Measurements from ENCODE around the gene ABCA12. TPM values are rescaled to one million over a fixed set of nuclear protein-coding genes. Genes with fewer than 3 reads are reported as not detected.

The ABCA12 gene
- total and polyA plus RNA-seq, 2 of the 8 experiments (the other 6 are each of a cell fraction or from before 2014, with no cell fraction given), result not detected

DNA sequence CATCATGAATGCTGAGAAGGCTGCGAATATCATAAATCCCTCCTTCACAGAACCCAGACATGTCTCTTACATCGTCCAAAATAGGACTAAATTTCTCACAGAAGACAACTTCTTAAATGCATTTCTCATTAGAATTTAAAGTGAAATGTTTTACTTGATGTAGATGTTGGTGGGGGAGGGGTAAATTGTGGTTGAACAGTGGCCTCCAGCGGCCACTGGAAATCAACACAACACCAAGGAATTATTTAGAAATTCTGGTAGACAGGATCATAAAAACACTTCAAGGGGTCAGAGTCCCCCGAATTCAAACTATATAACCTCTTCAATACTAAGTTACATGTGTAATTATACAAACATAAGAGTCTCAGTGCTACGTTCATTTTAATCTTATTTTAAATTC lies 135.9 kb downstream of the ABCA12 start:
- H3K23me2 ChIP-seq (ENCODE audit: low read depth, low read length), result no peaks in the 10 kb centered on the region
- no peak overlapping the region for H3K18ac ChIP-seq (ENCODE audit: extremely low read depth, low read length)
- no peak overlapping the region for H4K8ac ChIP-seq (ENCODE audit: extremely low read depth, insufficient read depth, low read length)
- 50% methylated on average over 5 of the region's 5 CpGs; no CpG with 5 or more reads in 1 of the 2 experiments for WGBS, 2 experiments (ENCODE audit: extremely low coverage in 1 of 2, insufficient coverage in 1 of 2, insufficient read length in 1 of 2, insufficient replicate concordance in 2 of 2, low coverage in 1 of 2, low lambda C conversion rate in 2 of 2, missing lambda C conversion rate in 1 of 2)
- no peaks in the 10 kb centered on the region for H3K27me3 ChIP-seq (replicated peaks in 1 of 4; ENCODE audit: control insufficient read depth in 3 of 4, extremely low read depth in 1 of 4, insufficient read depth in 3 of 4, low read length in 3 of 4)
- no peak overlapping the region for H2BK15ac ChIP-seq (ENCODE audit: low read length)
- FAIRE-seq (peak; percentile 24), DNase-seq (ENCODE audit: low read depth in 1 of 2, low spot score in 2 of 2) (no peak)
- H4K91ac ChIP-seq (replicated peaks; ENCODE audit: insufficient read length, low read length), result no peak overlapping the region
- H3K36me3 ChIP-seq (ENCODE audit: control insufficient read depth in 2 of 4, insufficient read depth in 4 of 4, low read length in 3 of 4), result no peaks in the 10 kb centered on the region
- no peak overlapping the region for H3K14ac ChIP-seq (ENCODE audit: insufficient read length)
- H3K79me2 ChIP-seq (ENCODE audit: control insufficient read depth in 1 of 2, insufficient read depth in 2 of 2, low read length in 2 of 2), result no peaks in the 10 kb centered on the region
- no peak overlapping the region for H2BK12ac ChIP-seq (ENCODE audit: low read depth, low read length)
- H4K5ac ChIP-seq (ENCODE audit: insufficient read length, low read depth, low read length), result no peak overlapping the region
- no peak overlapping the region for H3K23ac ChIP-seq (ENCODE audit: insufficient read length)
- H3K4me1 ChIP-seq (replicated peaks in 1 of 4; ENCODE audit: control insufficient read depth in 3 of 4, insufficient read depth in 4 of 4, low read length in 3 of 4), result peaks cover 0 to 3% (median 0%) of the 10 kb centered on the region in 4 experiments; a peak in 1 of 7 replicates
- no peak overlapping the region for H3K4ac ChIP-seq (replicated peaks; ENCODE audit: insufficient read length, low read depth, low read length)
- ChIA-PET CTCF (ENCODE audit: partially characterized antibody) (no interaction called here), POLR2A (ENCODE audit: partially characterized antibody) (no interaction called here)
- H3K9ac ChIP-seq (replicated peaks in 1 of 4; ENCODE audit: extremely low read depth in 1 of 4, low read depth in 3 of 4, low read length in 3 of 4), result no peak overlapping the region
- no peak overlapping the region for H2AK5ac ChIP-seq (ENCODE audit: low read depth, low read length)
- H3K4me3 ChIP-seq (ENCODE audit: extremely low read depth in 1 of 4, insufficient read depth in 2 of 4, low read depth in 3 of 4, low read length in 4 of 4), result no peak overlapping the region
- H2BK20ac ChIP-seq (ENCODE audit: low read length), result no peak overlapping the region
- H3K56ac ChIP-seq (replicated peaks; ENCODE audit: insufficient read length, low read depth, low read length), result no peak overlapping the region
- no peak overlapping the region for H2BK5ac ChIP-seq (ENCODE audit: low read depth, low read length)
- H2BK120ac ChIP-seq (replicated peaks; ENCODE audit: low read depth, low read length), result no peak overlapping the region
- no peaks in the 10 kb centered on the region for H3K9me3 ChIP-seq (ENCODE audit: insufficient read depth in 2 of 2, low read depth in 1 of 2, low read length in 1 of 2)
- H3K79me1 ChIP-seq (ENCODE audit: low read depth, low read length), result no peaks in the 10 kb centered on the region
- TF ChIP-seq TCF12 (IDR thresholded peaks at IDR 0.05; ENCODE audit: low read depth, low read length) (no peak), RAD21 (IDR thresholded peaks at IDR 0.05 in 1 of 2, conservative IDR thresholded peaks at IDR 0.05 in 1 of 2; ENCODE audit: low read depth in 2 of 2, low read length in 2 of 2) (peak; percentile 68 to 79)
- TF ChIP-seq, protein P1, sequence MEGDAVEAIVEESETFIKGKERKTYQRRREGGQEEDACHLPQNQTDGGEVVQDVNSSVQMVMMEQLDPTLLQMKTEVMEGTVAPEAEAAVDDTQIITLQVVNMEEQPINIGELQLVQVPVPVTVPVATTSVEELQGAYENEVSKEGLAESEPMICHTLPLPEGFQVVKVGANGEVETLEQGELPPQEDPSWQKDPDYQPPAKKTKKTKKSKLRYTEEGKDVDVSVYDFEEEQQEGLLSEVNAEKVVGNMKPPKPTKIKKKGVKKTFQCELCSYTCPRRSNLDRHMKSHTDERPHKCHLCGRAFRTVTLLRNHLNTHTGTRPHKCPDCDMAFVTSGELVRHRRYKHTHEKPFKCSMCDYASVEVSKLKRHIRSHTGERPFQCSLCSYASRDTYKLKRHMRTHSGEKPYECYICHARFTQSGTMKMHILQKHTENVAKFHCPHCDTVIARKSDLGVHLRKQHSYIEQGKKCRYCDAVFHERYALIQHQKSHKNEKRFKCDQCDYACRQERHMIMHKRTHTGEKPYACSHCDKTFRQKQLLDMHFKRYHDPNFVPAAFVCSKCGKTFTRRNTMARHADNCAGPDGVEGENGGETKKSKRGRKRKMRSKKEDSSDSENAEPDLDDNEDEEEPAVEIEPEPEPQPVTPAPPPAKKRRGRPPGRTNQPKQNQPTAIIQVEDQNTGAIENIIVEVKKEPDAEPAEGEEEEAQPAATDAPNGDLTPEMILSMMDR (IDR thresholded peaks at IDR 0.05; ENCODE audit: control extremely low read depth in 1 of 3, insufficient read depth in 1 of 3, low read depth in 1 of 3, low read length in 3 of 3), result peak; percentile 6 to 44 (median 43); a peak in 3 of 4 replicates
- no peak overlapping the region for H3K4me2 ChIP-seq (ENCODE audit: insufficient read depth in 1 of 2, low read depth in 2 of 2, low read length in 2 of 2)
- no peaks in the 10 kb centered on the region for H4K20me1 ChIP-seq (replicated peaks in 1 of 2; ENCODE audit: control insufficient read depth in 1 of 2, insufficient read depth in 2 of 2, low read length in 2 of 2)
- no peak overlapping the region for H3K27ac ChIP-seq (ENCODE audit: low read depth, low read length)
- no peak overlapping the region for H2AFZ ChIP-seq (ENCODE audit: low read length)
